Measurements from ENCODE around the gene KRT2. TPM values are rescaled to one million over a fixed set of nuclear protein-coding genes. Genes with fewer than 3 reads are reported as not detected.

The KRT2 gene
- total and polyA plus RNA-seq, 2 donors (not counting 3 experiments of a cell fraction or from before 2014, with no cell fraction given): not detected

GRCh38 chr12:52628841-52629240 lies 23.2 kb downstream of the KRT2 start:
- no peak overlapping the region for H3K27ac ChIP-seq (ENCODE audit: insufficient read depth, low read depth, low read length)
- no peak for TF ChIP-seq GATA2 (IDR thresholded peaks at IDR 0.05; ENCODE audit: insufficient read depth, insufficient read length, low read depth, low read length)
- no peak for TF ChIP-seq CTCF (IDR thresholded peaks at IDR 0.05; ENCODE audit: extremely low read depth in 1 of 2, insufficient read depth in 1 of 2, low read depth in 1 of 2, low read length in 2 of 2)
- no peak for TF ChIP-seq JUN (IDR thresholded peaks at IDR 0.05; ENCODE audit: borderline replicate concordance, insufficient read depth, insufficient read length, low read depth)
- no peak for TF ChIP-seq POLR2AphosphoS5 (IDR thresholded peaks at IDR 0.05; ENCODE audit: insufficient read depth, low read depth, low read length)
- no peak for TF ChIP-seq FOS (IDR thresholded peaks at IDR 0.05; ENCODE audit: borderline replicate concordance, insufficient read depth, low read length)
- TF ChIP-seq POLR2A (IDR thresholded peaks at IDR 0.05; ENCODE audit: low read depth, low read length): no peak
- no peak for TF ChIP-seq EZH2 (IDR thresholded peaks at IDR 0.05; ENCODE audit: borderline replicate concordance, low read depth, low read length, severe bottlenecking)
- TF ChIP-seq, protein P1, sequence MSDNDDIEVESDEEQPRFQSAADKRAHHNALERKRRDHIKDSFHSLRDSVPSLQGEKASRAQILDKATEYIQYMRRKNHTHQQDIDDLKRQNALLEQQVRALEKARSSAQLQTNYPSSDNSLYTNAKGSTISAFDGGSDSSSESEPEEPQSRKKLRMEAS (IDR thresholded peaks at IDR 0.05; ENCODE audit: insufficient read depth, insufficient read length): no peak
- no peak for TF ChIP-seq MYC (IDR thresholded peaks at IDR 0.05; ENCODE audit: low read depth, low read length)
- no peaks in the 10 kb centered on the region for H3K79me2 ChIP-seq (ENCODE audit: control insufficient read depth, insufficient read depth, low read length)
- dilution Hi-C loops (cut with MboI; ENCODE audit: extremely low pct_ligation_motif_present, low sequenced_read_pairs): no loop called here
- H4K20me1 ChIP-seq (replicated peaks; ENCODE audit: control insufficient read depth, extremely low read depth, insufficient read depth, low read length): no peaks in the 10 kb centered on the region
- H3K9me3 ChIP-seq (replicated peaks; ENCODE audit: control insufficient read depth, insufficient read depth, low read length): no peaks in the 10 kb centered on the region
- CTCF ChIA-PET: no interaction called here
- H3K9me1 ChIP-seq (replicated peaks; ENCODE audit: control insufficient read depth, extremely low read depth, insufficient read depth, low read length): no peaks in the 10 kb centered on the region
- H3K4me1 ChIP-seq (ENCODE audit: control insufficient read depth, extremely low read depth, insufficient read depth, low read length): no peaks in the 10 kb centered on the region
- H2AFZ ChIP-seq (ENCODE audit: low read depth, low read length): no peak overlapping the region
- H3K27me3 ChIP-seq (ENCODE audit: control insufficient read depth in 2 of 2, insufficient read depth in 2 of 2, low read length in 2 of 2): peaks cover 9 to 10% of the 10 kb centered on the region in 2 experiments
- DNase-seq (ENCODE audit: low read depth, low spot score) (no peak), FAIRE-seq (no peak)
- H3K4me2 ChIP-seq (ENCODE audit: insufficient read depth, low read length): no peak overlapping the region
- POLR2A ChIA-PET: no interaction called here
- H3K4me3 ChIP-seq (replicated peaks in 1 of 3; ENCODE audit: insufficient read depth in 1 of 3, low read depth in 1 of 3, low read length in 3 of 3): no peak overlapping the region
- H3K9ac ChIP-seq (replicated peaks; ENCODE audit: extremely low read depth, insufficient read depth, low read length): no peak overlapping the region
- H3K36me3 ChIP-seq (ENCODE audit: control insufficient read depth in 2 of 2, extremely low read depth in 1 of 2, insufficient read depth in 2 of 2, low read length in 2 of 2): no peaks in the 10 kb centered on the region
- intact Hi-C loops (cut with micrococcal nuclease): no loop called here
- no TSS peak for BruUV-seq (replicated peaks)

Measured in endothelial cell of umbilical vein (primary cell).